ENCODE measurements around the gene PRPF6.

DNA sequence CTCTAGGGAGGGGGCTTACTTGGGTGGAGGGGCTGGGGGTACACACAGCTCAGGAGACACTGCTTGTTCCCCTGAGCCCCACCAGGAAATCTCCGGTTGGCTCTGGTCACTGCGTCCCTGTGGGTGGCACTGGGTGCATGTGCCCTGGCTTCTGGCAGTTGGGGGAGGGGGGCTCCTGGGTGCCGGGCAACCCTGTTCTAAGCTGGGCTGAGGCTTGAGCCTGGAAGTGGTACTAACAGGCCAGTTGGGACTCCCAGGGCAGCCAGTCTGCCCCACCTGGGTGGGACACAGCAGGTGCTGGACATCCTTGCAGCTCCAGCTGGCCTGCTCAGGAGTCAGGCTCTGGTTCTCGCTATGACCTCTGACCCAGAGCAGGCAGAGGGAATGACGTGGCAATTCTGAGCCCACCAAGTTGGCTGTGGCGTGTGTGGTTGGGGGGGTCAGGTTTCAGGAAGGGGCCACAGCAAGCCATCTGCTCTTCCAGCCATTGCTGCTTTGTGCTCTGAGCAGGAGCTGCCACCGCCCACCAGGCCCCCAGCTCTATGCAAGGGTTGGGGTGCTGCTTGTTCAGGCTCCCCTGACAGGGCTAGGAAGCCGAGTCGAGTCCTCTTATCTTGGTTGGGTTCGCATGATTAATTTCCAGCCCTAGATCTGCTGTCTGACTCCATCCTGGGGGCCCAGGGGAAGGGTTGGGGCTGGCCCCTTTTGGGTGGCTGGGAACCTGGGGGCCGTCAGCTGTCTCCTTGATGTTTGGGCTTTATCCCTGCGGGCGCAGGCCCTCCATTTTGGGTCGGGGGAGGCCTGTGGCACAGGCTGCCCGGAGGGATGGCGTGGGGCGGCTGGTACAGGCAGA is 55.6 kb downstream of the PRPF6 start:
- TF ChIP-seq, protein P1, sequence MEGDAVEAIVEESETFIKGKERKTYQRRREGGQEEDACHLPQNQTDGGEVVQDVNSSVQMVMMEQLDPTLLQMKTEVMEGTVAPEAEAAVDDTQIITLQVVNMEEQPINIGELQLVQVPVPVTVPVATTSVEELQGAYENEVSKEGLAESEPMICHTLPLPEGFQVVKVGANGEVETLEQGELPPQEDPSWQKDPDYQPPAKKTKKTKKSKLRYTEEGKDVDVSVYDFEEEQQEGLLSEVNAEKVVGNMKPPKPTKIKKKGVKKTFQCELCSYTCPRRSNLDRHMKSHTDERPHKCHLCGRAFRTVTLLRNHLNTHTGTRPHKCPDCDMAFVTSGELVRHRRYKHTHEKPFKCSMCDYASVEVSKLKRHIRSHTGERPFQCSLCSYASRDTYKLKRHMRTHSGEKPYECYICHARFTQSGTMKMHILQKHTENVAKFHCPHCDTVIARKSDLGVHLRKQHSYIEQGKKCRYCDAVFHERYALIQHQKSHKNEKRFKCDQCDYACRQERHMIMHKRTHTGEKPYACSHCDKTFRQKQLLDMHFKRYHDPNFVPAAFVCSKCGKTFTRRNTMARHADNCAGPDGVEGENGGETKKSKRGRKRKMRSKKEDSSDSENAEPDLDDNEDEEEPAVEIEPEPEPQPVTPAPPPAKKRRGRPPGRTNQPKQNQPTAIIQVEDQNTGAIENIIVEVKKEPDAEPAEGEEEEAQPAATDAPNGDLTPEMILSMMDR (conservative IDR thresholded peaks at IDR 0.05), result no peak
- no peak for TF ChIP-seq EZH2 (IDR thresholded peaks at IDR 0.05; ENCODE audit: low read depth)

Data from PC-9 (cell line).